GM18499 (cell line): ENCODE data around the gene BRINP1.

ENCODE experiments used
- ATAC-seq: cut with Tn5 transposase; IDR thresholded peaks from one replicate; pipeline ENCODE4 v1.9.1; 2021; ENCODE audit warnings: moderate number of reproducible peaks; ENCODE audit not compliant: insufficient read depth, unreplicated experiment

Gene BRINP1

DNA sequence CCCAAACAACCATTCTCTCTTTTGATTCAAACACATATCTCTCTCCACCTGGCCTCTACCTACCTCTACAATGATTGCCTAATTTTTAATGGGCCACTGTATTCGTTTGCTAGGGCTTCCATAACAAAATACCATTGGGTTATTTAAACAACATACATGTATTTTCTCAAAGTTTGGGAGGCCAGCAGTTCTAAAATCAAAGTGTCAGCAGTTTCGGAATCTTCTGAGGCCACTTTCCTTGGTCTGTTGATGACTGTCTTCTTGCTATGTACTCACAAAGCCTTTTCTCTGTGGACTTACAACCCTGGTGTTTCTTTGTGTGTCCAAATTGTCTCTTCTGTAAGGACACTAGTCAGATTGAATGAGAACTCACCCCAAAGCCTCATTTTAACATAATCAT lies 214.7 kb downstream of the BRINP1 start:
- no peak for ATAC-seq

- ATAC-seq, result no peak
These were observed 215.8 kb downstream of the BRINP1 start for GRCh38 chr9:119153402-119153801.

GRCh38 chr9:119148855-119149254 lies 220.4 kb downstream of the BRINP1 start:
- no peak for ATAC-seq

GRCh38 chr9:119137479-119137878 lies 231.8 kb downstream of the BRINP1 start:
- no peak for ATAC-seq

DNA sequence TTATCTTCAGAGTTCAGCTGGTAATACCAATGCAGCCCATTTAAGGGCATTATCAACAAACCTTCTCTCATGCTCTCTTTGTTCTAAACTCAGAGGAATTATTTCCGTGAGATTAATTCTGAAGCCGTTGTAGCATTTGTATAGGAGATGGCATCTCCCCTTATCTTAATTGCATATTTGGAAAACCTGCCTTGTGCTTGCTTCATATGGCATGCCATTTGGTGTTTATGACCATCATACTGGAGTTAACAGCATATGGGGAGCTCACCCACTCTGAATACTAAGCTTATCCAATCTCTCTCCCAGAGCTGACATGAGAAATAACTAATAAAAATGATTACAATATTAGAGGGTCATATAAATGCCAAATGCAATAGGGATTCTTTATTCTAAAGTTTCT lies 243.2 kb downstream of the BRINP1 start:
- ATAC-seq, result no peak

- ATAC-seq, result no peak
These were observed 247.3 kb downstream of the BRINP1 start for GRCh38 chr9:119121899-119122298.

DNA sequence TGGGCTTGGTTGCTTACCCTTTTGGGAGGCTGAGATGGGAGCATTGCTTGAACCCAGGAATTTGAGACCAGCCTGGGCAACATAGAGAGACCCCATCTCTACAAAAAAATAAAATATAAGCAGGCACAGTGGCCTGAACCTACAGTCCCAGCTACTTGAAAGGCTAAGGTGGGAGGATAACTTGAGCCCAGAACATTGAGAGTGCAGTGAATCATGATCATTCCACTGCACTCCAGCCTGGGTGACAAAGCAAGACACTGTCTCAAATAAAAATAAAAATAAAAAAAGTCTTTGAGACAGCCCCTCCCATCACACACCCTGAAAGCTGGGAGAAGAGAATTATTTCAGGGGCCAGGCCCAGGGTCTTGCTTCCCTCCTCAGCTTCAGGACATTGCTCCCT lies 251.8 kb downstream of the BRINP1 start:
- no peak for ATAC-seq
